NCI-H774 (cell line): ENCODE data around the gene ELP4.

Source experiments
- DNase-seq: peaks from one replicate; lab custom pipeline; 2025; lab: John Stamatoyannopoulos, UW

Gene ELP4

GRCh38 chr11:31812383-31813381 lies 303.1 kb downstream of the ELP4 start:
- no peak for DNase-seq

GRCh38 chr11:31813391-31814175 lies 304.0 kb downstream of the ELP4 start:
- DNase-seq, result no peak

- DNase-seq, result no peak
Observed at GRCh38 chr11:31814176-31814868, 304.8 kb downstream of the ELP4 start.

GRCh38 chr11:31815711-31816467 lies 306.3 kb downstream of the ELP4 start:
- DNase-seq, result no peak

- DNase-seq, result no peak
Observed at GRCh38 chr11:31816468-31817053, 307.0 kb downstream of the ELP4 start.

- DNase-seq, result no peak
Observed at GRCh38 chr11:31817054-31817620, 307.6 kb downstream of the ELP4 start.

- no peak for DNase-seq
Observed at GRCh38 chr11:31817621-31818424, 308.3 kb downstream of the ELP4 start.

GRCh38 chr11:31818425-31818755 lies 308.8 kb downstream of the ELP4 start:
- no peak for DNase-seq

- DNase-seq, result no peak
Observed at GRCh38 chr11:31818874-31819331, 309.3 kb downstream of the ELP4 start.

- DNase-seq, result no peak
Observed at GRCh38 chr11:31819621-31820437, 310.3 kb downstream of the ELP4 start.

- DNase-seq, result no peak
Observed at GRCh38 chr11:31820438-31820818, 310.9 kb downstream of the ELP4 start.

- DNase-seq, result no peak
Observed at GRCh38 chr11:31821235-31821764, 311.7 kb downstream of the ELP4 start.

- DNase-seq, result no peak
Observed at GRCh38 chr11:31821766-31822165, 312.2 kb downstream of the ELP4 start.

- DNase-seq, result no peak
Observed at GRCh38 chr11:31822175-31822926, 312.8 kb downstream of the ELP4 start.

GRCh38 chr11:31822927-31823643 lies 313.5 kb downstream of the ELP4 start:
- no peak for DNase-seq

- DNase-seq, result no peak
Observed at GRCh38 chr11:31823644-31824331, 314.2 kb downstream of the ELP4 start.
